T47D (cell line): ENCODE results near the gene AGAP3.

Experiments
- DNase-seq, 2 experiments: peaks; one replicate each; pipeline versions ENCODE4 v3.0.0 to v3.0.0-alpha.2; 2011 to 2012; ENCODE audit warnings: low read depth in 1 of 2, low spot score in 1 of 2
- JUND ChIP-seq: IDR thresholded peaks from 2 replicates; pipeline ENCODE4 v1.6.1; 2012; ENCODE audit warnings: low read depth
- in situ Hi-C: cut with HindIII; loops from 2 replicates; pipeline ENCODE4 v1.10.0; 2016; ENCODE audit warnings: low sequenced_read_pairs, low pct_unique_long_range_greater_than_20kb

AGAP3 gene

DNA sequence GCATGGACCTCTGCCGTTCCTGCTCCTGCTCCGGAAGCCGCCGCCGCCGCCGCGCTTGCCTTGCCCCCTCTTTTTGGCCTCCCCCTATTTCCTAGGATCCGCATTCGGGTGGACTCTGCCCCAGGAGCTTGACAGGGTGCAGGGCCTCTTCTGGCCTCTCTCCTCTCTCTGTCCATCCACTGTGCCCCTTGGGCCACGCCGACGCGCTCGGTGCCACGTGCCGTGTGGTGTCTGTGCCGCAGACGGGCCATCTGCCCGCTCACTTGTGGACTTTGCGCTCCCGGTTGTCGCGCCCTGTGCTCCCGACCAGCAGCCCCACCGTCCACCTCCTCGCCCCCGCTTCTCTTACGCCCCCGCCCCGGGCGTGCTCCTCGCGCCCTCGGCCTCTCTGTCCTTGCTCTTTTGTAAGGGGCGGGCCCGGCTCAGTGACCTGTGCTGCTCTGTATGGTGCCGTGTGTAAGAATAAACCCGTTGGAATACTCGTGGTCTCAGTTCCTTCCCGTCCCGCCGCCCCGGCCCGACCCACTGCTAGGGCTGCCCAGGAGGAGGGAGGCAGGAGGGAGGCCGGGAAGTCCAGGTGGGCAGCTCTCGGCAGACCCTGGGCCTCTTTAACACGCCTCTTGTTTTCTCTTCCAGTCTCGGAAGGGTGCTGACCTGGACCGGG, 37.0 kb downstream of the AGAP3 start:
- TF ChIP-seq JUND: no peak
- in situ Hi-C loops: no loop called here
- DNase-seq: no peak

DNA sequence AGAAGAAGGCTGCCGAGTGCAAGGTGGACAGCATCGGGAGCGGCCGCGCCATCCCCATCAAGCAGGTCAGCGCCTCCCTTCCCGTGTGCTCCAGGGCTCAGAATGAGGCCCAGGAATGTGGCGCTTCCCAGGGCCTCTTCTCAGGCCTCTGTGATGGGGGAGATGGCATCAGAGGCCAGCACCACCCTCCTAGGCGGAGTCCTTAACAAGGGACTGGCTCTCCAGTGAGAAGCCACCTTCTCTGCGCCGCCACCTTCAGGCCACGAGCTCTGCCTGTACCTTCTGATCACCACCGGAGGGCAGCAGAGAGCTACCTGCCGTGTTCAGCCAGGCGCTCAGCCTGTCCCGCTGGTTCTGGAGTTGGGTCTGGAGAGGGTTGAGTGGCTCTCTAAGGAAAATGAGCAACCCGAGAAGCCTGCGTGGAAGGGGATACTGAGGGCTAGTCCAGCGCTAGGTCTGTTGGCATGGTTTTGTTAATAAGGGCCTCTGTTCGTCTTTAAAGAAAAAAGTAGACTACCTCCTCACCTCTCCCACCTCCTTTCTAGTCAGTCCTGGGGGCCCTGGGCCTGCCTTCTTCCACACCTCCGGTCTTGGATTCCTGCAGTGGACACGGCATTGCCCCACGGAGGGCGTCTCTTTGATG, 37.7 kb downstream of the AGAP3 start:
- in situ Hi-C loops: no loop called here

DNA sequence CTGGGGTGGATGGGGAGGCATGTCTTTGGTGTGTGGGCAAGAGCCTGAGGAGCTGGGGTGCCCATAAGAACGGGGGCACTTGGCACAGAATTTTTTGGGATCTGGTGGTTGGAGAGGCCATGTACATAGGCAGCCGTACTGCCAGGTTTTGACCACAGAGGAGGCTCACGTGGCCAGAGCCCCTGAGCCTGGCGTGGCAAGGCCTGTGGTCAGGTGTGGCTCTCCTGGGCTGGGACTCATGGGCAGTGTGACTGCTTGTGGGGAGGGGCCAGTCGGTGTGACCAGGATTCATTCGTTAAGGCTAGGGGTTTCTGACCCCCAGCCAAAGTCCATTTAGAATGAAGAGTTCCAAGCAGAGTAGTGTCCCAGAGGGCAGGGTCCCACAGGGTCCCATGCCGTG, 38.2 kb downstream of the AGAP3 start:
- in situ Hi-C loops: no loop called here
- no peak for TF ChIP-seq JUND
- no peak for DNase-seq

More for the DNA sequence above, 37.7 kb downstream of the AGAP3 start:
- peak; percentile 88 to 98 for DNase-seq
- no peak for TF ChIP-seq JUND

DNA sequence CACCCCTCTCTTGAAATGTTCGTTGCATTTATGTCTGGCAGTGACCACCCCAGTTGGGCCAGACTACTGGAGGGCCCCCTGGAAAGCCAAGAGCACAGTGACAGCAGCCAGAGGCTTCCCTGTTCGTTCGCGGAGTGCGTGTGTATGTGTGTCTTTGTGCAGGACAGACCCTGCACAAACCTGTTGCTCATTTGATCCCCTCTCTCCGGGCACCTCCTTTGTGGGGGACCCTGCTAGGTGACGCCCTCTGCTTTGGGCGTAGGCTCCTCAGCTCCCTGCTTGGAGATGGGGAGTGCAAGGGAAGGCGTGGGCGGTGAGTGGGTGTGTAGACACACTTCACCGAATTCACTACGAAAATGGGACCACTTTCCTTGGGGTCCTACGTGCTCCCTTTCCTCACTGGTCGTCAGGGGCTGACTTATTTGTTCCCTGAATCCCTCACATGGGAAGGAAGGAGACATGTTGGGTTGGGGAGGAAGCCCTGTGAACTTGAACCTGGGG, 38.7 kb downstream of the AGAP3 start:
- DNase-seq: no peak
- in situ Hi-C loops: no loop called here
- TF ChIP-seq JUND: no peak

DNA sequence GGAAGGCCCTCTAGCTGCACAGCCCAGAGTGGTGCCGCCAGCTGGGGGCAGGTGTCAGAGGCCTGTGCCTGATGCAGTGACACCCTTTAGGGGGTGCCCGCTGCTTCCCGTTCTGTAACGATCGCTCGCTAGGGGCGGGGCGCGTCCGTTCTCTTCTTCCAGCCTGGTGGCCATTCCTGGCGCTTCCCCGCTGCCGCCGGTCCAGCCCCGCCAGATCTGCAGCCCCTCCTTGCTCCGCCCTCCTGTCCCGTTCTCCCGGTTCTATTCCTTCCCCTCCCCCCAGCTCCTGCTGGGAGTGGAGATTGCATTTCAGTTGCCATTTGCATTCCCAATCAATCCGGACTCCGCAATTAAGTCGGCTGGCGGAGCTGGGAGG, 39.2 kb downstream of the AGAP3 start:
- no peak for DNase-seq

DNA sequence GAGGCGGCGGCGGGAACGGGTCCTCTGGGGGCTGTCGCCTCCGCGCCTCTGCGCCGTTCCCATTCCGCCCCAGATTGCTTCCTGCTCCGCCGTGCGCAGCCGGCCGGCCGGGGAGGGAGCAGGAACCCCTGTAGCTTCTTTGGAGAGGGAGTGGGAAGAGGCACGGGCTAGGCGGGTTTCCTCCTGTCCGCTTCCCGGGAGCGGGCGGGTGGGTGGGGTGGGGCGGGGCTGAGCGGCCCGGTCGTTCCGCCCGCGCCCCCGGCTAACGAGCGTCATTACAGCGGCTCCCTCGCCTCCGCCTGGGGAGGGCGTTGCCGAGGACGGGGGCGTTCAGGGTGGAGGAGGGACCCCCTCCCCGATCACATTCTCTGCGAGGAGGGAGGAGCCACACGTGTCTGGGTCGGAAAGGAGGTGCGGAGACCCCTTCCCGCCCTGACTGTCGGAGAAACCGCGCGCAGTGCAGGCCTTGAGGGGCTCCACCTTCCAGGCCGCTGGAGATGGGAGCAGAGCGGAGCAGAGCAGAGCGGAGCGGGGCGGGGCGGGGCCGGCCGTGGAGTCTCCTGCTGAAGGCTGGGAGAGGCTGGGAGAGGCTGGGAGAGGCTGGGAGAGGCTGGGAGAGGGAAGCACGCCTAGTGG, 39.7 kb downstream of the AGAP3 start:
- no peak for TF ChIP-seq JUND
- DNase-seq: no peak
- in situ Hi-C loops: no loop called here

More for the DNA sequence above, 39.2 kb downstream of the AGAP3 start:
- in situ Hi-C loops: no loop called here
- TF ChIP-seq JUND: no peak

DNA sequence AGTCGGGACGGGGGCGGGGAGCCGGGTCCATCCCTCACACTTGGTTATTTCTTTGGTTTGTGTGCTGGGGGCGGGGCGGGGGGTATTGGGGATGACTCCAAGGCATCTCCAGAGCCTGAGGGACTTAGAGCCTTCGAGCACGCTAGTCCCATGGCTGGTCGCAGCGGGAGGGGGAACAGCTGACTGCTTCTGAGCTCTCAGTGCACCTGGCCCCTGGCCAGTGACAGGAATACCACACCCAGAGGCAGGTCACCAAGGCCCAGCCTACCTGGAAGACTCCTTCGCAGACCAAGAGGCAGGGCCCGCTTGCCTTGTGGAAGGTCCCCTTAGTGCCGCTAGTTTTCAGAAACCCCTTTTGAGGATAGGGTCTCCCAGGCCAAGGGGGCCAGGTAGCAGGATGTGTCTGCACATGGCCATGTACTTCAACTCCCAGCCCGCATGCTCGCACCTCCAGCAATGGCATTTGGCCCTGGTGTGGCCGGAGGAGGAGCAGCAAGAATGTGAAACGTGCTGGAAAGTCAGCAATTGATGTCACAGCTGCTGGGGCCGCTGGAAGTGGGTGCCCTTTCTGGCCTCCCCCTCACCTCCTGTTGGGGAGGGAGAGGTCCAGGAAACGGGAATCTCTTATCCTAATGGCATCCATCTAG, 40.3 kb downstream of the AGAP3 start:
- no peak for TF ChIP-seq JUND
- in situ Hi-C loops: no loop called here
- DNase-seq: no peak

DNA sequence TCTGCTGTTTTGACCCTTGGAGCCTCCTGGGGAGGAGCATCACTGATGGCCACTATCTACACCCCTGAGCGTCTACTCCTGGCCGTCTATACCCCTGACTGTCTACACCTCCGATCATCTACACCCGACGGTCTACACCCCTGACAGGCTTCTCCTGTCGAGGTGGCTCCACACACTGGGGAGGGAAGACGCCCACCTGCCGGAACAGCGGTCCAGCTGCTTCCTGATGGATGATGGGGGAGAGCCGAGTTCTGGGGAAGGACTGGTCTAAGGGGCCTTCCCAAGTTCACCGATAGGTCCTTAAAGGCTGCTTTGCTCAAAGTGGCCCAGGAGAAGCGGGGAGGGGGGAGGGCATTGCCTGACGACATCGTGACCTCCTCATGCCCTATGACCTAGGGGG, 41.9 kb downstream of the AGAP3 start:
- TF ChIP-seq JUND: no peak
- in situ Hi-C loops: no loop called here
- no peak for DNase-seq

DNA sequence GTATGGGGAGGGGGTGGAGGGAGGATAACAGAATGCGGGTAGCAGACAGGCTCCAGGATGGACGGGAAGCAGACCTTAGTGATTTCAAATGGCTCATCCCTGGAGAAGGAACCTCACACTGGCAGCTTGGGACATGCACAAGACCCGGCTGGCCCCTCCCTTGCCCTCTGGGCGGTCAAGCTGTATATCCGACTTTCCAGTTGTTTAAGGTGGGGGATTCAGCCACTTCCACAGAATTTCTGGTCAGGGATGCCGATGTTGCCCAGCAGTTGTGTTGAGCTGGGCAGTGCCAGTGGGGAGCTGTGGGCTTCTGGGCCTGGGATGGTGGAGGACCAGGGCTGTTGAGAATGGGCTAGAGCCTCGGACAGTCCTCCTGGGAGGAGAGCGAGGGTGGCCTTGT, 42.4 kb downstream of the AGAP3 start:
- DNase-seq: no peak
- in situ Hi-C loops: no loop called here
- no peak for TF ChIP-seq JUND

DNA sequence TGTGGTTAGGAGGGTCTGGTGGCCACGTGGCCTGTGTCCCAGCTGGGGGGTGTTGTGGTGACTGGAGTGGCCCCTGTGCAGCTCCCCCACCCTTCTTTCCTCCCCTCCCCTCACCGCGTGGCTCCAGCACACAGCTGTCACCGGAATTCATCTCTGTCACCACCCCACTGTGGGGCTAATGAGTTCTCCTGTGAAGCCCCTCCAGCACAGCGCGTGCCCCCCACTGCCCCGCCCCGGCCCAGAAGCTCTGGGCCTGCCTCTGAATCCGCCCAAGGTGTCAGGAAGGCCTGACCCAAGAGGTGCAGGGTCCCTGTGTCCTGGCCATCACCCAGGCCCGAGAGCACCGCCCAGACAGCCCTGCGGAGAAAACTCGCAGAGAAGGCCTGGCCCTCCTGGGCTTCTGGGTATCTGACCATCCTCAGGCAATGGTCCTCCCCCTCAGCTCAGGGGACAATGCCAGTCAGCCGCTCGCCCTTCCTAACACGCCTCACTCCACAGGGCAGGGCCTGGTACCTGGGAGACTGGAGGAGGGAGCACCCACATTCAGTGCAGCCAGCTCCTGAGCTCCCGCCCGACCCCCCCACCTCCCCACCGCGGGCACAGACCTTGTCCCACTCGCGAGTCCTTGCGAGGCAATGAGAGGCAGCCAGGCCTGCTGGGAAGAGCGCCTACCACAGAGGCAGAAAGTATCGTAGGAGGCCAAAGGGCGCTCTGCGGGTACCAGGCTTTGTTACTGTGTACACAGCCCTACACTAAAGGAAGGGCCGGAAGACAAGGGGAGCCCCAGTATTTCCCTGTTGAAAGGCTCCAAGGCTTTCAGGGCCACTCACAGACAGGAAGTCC, 43.1 kb downstream of the AGAP3 start:
- in situ Hi-C loops: no loop called here
- DNase-seq: no peak
- TF ChIP-seq JUND: no peak

DNA sequence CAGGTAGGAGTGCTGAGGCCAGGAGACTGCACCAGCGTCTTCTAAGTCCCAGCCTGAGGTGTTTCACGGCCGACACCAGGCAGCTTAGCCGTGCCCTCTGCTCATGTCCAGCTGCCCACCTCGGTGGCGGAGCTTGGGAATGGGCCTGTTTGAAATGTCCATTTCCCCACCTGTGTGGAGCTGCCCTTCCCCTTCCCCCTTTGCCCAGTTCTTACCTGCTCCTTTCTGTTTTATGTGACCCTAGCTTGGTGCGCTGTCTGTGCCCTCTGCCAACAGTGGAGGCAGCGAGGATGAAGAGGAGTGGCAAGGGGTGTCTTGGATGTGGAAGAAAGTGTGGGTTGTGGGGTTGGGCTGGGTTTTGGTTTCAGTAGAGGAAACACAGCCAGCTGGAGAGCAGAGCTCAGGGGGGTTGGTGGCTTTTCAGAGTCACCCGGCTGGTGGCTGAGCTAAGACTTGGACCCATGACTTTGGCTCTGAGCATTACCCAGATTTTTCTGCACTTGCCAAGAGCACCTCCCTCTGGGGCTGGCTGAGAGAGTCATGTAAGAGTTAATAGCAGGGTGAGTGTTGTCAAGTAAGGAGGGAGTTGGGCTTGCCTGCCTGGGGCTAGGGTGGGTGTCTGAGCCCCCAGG, 43.8 kb downstream of the AGAP3 start:
- in situ Hi-C loops: no loop called here
- no peak for DNase-seq
- no peak for TF ChIP-seq JUND

DNA sequence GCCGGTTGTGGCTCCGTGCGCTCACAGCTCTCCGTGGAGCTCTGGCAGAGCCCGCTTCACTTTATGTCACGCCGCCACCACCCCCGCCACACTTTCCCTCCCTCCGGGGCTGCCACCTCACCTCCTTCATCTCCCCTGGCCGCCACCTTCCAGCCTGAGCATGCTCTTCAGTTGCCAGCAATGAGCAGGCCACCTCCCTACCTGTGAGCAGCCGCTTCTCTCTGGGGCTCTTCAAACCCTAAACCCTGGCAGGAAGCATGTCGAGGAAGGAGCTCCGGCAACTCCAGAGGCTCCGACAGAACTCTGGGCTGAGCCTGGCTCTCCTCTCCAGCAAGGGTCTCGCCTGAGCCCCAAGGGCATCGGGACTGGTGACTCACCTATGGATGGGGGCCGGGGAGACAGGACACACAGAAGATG, 44.5 kb downstream of the AGAP3 start:
- in situ Hi-C loops: no loop called here
- no peak for TF ChIP-seq JUND
- DNase-seq: no peak
